Measurements from ENCODE around the gene FAM20A.

The FAM20A gene

GRCh38 chr17:68585643-68586042, 15.5 kb downstream of the FAM20A start:
- no peak for TF ChIP-seq CTCF (IDR thresholded peaks at IDR 0.05)

GRCh38 chr17:68584581-68585303, 16.4 kb downstream of the FAM20A start:
- TF ChIP-seq CTCF (IDR thresholded peaks at IDR 0.05), result no peak

- no peak for TF ChIP-seq CTCF (IDR thresholded peaks at IDR 0.05)
Observed at GRCh38 chr17:68581863-68582645, 19.1 kb downstream of the FAM20A start.

GRCh38 chr17:68580236-68580770, 20.9 kb downstream of the FAM20A start:
- no peak for TF ChIP-seq CTCF (IDR thresholded peaks at IDR 0.05)

- no peak for TF ChIP-seq CTCF (IDR thresholded peaks at IDR 0.05)
Observed at GRCh38 chr17:68579194-68579927, 21.8 kb downstream of the FAM20A start.

- no peak for TF ChIP-seq CTCF (IDR thresholded peaks at IDR 0.05)
Observed at GRCh38 chr17:68578236-68578635, 22.9 kb downstream of the FAM20A start.

- no peak for TF ChIP-seq CTCF (IDR thresholded peaks at IDR 0.05)
Observed at GRCh38 chr17:68577497-68577821, 23.7 kb downstream of the FAM20A start.

Measured in LNCAP (cell line).